GM21515 (cell line): ENCODE results near the gene HOXD11.

ENCODE experiments used
- ATAC-seq: cut with Tn5 transposase; IDR thresholded peaks from one replicate; pipeline ENCODE4 v1.9.1; 2021; ENCODE audit not compliant: unreplicated experiment

Gene HOXD11

DNA sequence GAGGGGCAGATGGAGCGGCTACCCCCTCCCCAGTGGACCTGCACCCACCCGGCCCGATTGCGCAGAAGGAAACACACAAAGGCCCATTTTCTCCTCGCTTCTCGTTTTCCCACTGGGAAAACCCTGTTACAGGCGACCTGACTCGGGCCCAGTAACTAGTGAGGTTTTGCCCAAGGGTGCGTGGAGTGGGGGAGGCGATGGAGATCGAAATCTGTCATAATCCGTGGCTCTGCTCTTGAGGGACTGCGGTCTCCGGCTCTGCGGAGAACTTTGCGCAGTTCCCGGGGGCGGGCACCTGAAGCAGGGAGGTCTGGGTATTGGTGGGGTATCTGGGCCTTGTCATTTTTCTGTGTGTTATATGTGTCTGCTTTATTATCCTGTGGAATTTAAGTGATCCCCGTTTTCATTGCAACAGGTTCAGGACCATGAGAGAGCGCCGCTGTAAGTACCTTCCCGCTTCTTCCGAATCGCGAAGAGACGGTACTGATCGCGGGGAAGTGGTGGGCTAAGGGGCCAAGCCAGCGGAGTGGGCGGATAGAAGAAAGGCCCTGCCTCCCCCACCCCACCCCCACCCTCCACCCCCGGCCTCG lies 40.2 kb downstream of the HOXD11 start:
- no peak for ATAC-seq

DNA sequence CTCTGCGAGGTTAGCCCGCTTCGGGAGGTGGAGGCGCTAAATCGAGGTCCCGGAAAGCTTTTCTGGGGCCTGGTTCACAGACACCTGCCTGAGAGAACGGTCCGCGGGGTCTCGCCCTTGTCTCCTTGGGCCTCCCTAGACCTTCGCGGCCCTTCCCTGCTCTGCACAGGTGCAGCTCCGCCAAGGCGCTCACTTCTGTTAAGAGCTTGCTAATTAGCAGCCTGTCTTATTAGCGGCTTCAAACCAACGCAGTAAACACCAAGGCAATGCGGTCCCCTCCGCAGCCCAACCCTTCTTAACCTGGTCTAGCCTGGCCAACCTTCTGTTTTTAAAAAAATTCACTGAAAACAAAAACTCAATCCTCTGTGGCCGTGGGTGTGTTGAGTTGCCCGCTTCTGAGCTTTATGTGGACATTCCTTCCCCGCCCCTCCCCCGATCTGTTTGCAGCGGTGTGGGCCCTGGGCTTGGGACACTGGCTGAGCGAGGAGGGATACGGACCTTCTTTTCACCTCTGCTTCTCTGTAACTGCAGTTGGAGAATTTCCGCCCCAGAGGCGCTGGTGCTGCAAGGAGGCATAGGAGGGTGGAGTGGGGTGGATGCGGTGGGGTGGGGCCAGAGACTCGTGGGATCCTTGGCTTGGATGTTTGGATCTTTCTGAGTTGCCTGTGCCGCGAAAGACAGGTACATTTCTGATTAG lies 40.9 kb downstream of the HOXD11 start:
- ATAC-seq, result no peak

GRCh38 chr2:176148751-176149421 lies 41.8 kb downstream of the HOXD11 start:
- no peak for ATAC-seq

DNA sequence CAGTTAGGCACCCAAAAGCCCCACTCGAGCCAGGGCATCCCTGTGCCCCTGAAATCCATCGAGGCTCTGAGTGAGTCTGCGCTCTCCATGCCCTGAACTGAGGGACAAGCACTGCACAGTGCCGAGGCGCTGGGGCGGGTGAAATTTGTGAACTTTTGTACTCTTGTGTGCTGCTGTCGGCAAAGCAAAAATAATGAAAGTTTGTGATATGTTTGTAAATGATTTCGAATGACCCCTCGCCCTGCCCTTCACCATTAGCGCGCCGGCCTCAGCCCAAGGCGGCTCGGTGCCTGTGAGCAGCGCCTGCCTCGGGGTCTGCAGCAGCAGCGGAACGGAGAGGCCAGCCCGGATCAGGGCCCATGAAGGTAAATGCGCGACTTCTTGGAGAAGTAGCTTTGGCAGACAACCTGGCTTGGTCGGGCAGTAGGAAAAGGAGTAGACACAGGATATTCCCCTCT lies 42.4 kb downstream of the HOXD11 start:
- ATAC-seq, result no peak

DNA sequence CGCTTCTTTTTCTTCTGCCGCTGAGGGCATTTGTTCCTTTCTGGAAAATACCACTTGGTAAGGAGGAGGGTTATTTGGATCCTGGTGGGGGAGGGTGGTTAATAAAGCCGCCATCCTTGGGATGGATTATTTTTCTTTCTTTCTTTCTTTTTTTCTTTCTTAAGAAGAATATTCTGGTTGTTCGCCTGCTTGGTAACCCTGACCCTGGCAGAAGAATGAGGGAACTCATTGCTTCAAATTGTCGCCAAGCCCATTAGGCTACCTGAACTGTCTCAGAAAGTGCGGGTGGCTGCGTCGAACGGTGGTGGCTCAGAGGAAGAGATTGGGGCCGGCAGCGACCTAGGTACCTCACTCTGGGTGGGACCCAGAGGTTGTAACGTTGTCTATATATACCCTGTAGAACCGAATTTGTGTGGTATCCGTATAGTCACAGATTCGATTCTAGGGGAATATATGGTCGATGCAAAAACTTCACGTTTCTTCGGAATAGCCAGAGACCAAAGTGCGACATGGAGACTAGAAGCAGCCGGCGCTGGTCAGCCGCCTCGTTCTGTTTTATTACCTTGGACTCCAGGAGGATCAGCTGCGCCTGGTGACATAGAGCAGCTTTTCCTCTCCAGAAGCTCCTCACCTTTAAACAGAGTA lies 43.0 kb downstream of the HOXD11 start:
- no peak for ATAC-seq

GRCh38 chr2:176150584-176151441 lies 43.7 kb downstream of the HOXD11 start:
- ATAC-seq, result no peak

GRCh38 chr2:176151442-176152287 lies 44.6 kb downstream of the HOXD11 start, which contains the start of gene HOXD4:
Gene HOXD4 (plus strand): TSS chr2:176151550. CDS start chr2:176151634, 84 bp downstream.
- no peak for ATAC-seq

- no peak for ATAC-seq
These were observed 45.5 kb downstream of the HOXD11 start for GRCh38 chr2:176152350-176153181.

DNA sequence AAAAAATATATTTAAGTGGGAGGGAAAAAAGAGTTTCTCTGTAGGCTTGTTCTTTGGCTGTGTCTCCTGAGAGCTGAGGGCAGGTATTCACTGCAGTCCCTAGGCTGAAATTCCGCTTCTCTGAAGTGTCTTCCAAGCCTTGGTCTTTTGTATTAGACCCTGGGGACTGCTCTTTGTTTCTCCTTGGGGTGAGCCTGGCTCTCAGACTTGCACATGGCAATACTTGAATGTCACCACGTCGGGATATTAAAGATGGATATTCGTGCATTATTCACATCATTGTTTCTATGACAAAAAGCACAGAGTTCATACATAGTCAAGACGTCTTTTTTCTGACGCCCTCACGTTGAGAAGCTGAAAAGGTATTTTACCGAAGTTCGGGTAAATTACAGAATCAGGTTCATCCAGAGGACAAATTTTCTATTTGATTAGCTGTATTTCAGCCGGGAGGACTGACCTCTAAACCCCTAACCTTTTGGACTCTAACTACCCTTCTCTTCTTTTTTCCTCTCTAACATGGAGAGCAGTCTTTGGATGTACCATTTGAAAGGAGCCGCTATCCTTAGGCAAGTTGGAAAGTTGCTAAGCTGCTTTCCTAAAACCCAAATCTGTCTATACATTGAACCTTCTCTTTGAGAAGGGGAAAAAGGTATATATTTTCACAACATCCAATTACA lies 47.6 kb downstream of the HOXD11 start:
- ATAC-seq, result no peak

- ATAC-seq, result no peak
These were observed 48.4 kb downstream of the HOXD11 start for GRCh38 chr2:176155356-176156044.

DNA sequence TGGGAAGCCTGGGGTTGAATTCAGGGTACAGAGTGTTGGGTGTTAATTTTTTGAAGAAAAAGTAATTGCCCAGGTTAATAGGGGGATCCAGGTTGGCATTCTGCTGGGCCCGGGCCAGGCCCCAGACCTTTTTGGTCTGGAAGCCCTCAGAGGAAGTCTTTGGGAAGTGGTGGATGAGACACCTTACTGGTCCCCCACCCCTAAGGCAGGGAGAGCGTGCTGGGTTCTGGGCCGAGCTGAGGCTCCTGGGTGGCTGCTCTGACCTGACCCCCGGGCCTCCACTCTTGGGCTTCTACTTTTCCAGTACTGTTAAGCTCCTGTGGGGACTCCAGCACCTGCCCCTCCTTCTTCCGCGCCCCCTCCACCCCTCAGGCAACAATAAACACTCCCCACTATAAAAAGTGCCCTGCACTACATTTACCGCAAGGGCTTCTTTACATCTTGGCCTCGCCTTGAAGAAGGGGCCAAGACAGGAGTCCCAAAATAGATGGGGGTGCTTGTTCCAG lies 49.3 kb downstream of the HOXD11 start:
- ATAC-seq, result no peak

- no peak for ATAC-seq
These were observed 49.9 kb downstream of the HOXD11 start, which contains the start of gene HOXD3 for GRCh38 chr2:176156807-176157498. Gene HOXD3 (plus strand): TSS chr2:176157307. CDS start chr2:176169115, 11,808 bp downstream.

GRCh38 chr2:176157499-176158185 lies 50.6 kb downstream of the HOXD11 start:
- ATAC-seq, result no peak

GRCh38 chr2:176158186-176158591 lies 51.1 kb downstream of the HOXD11 start:
- ATAC-seq, result no peak

DNA sequence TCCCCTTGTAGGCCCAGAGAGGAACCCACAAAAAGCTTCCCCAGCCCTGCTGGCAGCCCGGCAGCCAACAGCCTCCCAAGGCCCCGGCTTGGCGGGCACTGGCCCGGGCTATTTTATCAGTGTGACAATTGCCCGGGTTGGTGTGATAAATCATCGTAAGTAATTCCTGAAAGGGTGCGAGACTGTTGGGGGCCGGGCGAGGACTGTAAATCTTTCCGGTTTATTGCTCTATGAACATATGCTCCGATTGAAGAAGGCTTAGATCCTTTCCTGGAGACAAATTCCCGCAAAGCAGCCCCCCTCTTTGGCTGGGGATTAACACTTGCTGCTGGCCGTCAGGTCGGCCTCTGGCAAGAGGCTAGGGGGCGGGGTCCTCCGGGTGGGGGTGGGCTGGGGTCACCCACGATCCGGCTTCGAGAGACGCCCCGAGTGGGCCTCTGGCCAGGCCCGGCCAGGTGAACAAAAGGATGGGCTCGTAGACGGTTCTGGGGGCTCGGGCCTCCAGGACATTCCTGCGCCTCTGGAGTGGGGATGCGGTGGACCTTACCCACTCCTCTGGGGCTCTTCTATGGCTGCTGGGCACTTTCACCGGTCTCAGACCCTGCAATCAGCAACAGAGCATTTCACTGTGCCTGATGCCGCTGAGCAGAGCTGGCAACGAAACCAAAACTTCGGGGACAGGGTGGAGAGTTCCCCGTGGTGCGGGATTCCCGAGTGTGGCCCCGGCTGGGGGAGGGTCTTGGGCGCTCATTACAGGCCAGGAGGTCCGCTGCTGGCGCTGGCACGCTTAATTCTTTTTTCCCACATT lies 52.0 kb downstream of the HOXD11 start:
- no peak for ATAC-seq
